SJSA1 (cell line): ENCODE results near the gene ZNHIT1. TPM values are rescaled to one million over a fixed set of nuclear protein-coding genes. Genes with fewer than 3 reads are reported as not detected.
"Not testable (repeated sequence)": the region's sequence is repeated elsewhere in the genome, so short reads cannot be mapped to it uniquely, and the experiment has no call there.

Source experiments
- DNase-seq, 2 experiments: peaks; one replicate each; pipeline ENCODE4 v3.0.0-alpha.2; 2015 to 2020; ENCODE audit warnings: low spot score in 2 of 2, low read depth in 1 of 2
- H3K27ac ChIP-seq: fragments of 250-450 bp; sonication (Bioruptor Pico); 2 replicates; pipeline ENCODE4 v1.5.1; 2020; ENCODE audit warnings: mild to moderate bottlenecking, moderate library complexity
- H3K27me3 ChIP-seq: fragments of 250-450 bp; sonication (Bioruptor Pico); replicated peaks from 2 replicates; pipeline ENCODE4 v1.5.1; 2020; ENCODE audit warnings: mild to moderate bottlenecking, moderate library complexity
- H3K36me3 ChIP-seq: fragments of 250-450 bp; sonication (Bioruptor Pico); 2 replicates; pipeline ENCODE4 v1.5.1; 2020; ENCODE audit warnings: mild to moderate bottlenecking
- H3K4me1 ChIP-seq: fragments of 250-450 bp; sonication (Bioruptor Pico); replicated peaks from 2 replicates; pipeline ENCODE4 v1.6.1; 2021; ENCODE audit warnings: mild to moderate bottlenecking
- H3K4me3 ChIP-seq: fragments of 250-450 bp; sonication (Bioruptor Pico); 2 replicates; pipeline ENCODE4 v1.5.1; 2020; ENCODE audit warnings: mild to moderate bottlenecking
- H3K9me3 ChIP-seq: fragments of 250-450 bp; sonication (Bioruptor Pico); replicated peaks from 2 replicates; pipeline ENCODE4 v1.5.1; 2020; ENCODE audit warnings: mild to moderate bottlenecking
- total RNA-seq: library from RNA; depleted of rRNA; stranded (reverse); fragments of >200 nt; shearing (Covaris generic); gene quantifications from 2 replicates; pipeline ENCODE4 v1.2.3, GENCODE V29; 2014

ZNHIT1 gene
- total RNA-seq, 1 experiment from 2014 or later, result 108 TPM

DNA sequence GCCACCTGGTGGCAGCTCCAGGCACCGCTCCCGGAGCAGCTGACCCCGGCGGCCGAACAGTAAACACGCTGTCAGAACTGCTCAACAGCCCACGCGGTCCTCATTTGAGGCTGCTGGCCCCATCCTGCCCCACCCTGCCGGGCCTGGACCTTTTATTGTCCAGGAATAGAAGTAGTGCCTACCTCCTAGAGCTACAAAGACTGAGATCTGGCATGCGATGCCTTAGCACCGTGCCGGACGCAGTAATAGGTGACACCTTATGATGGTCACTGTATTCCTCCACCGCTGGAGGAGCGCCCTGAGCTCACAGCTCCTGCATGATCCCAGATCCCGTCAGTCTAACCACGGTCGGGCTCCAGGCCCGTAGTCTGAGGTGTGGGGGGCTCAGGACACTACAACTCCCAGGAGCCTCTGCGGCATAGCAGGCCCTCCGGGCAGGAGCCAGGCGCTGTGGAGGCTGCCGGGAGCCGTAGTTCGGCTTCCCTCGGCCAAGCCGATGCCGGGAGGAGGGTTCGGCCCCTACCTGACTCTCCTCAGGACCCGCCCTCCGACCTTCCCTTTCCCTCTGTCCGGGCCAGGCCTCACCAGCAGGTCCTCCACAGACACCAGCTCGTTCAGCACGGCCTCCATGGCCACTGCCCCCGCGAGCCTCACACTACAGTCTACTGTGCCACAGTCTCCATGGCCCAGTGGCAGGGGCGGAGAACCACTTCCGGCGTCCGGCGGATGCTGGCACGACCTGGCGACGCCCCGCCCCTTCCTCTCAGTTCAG, 26.6 kb downstream of the ZNHIT1 start, which contains the start of gene FIS1:
Gene FIS1, minus strand, starts transcription at position 707 of the 772 bp plus-strand sequence. Its CDS starts 77 bp downstream, at position 630.
- peak; percentile 93 to 97 for DNase-seq
- H3K27me3 ChIP-seq, result no peaks in the 10 kb centered on the region
- H3K4me3 ChIP-seq, result peak within 1 kb of the TSS; percentile 74
- H3K4me1 ChIP-seq, result peaks cover 14% of the 10 kb centered on the region
- peaks cover 59% of the 10 kb centered on the region for H3K36me3 ChIP-seq
- H3K9me3 ChIP-seq, result no peaks in the 10 kb centered on the region
- H3K27ac ChIP-seq, result peak within 1 kb of the TSS; percentile 52

DNA sequence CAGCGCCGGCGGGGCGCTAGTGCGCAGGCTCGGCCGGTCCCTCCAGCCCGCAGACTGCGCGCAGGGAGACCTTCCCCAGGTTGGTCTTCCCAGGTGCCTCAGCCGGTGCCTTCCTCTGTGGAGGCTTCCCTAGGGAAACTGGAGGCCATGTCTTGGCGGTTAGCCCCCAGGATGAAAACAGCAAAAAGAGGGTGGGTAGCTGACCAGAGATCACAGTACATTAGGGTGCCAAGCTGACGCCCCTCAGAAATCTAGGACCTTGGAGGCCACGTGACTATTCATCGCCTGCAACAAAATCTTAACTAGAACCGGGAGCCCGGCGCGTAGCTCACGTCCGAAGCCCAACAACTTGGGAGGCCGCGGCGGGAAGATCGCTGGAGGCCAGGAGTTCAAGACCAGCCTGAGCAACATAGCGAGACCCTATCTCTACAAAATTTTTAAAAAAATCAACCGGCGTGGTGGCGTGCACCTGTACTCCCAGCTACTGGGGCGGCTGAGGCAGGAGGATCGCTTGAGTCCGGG, 27.2 kb downstream of the ZNHIT1 start:
- peak overlapping the region; percentile 52 for H3K27ac ChIP-seq
- peaks cover 14% of the 10 kb centered on the region for H3K4me1 ChIP-seq
- peaks cover 57% of the 10 kb centered on the region for H3K36me3 ChIP-seq
- peak overlapping the region; percentile 74 for H3K4me3 ChIP-seq
- no peak for DNase-seq
- H3K9me3 ChIP-seq, result no peaks in the 10 kb centered on the region
- no peaks in the 10 kb centered on the region for H3K27me3 ChIP-seq

- Histone ChIP-seq H3K4me1 (peaks cover 18% of the 10 kb centered on the region), H3K27ac (no peak overlapping the region), H3K36me3 (peaks cover 51% of the 10 kb centered on the region), H3K27me3 (no peaks in the 10 kb centered on the region), H3K4me3 (no peak overlapping the region), H3K9me3 (no peaks in the 10 kb centered on the region)
- DNase-seq, result no peak
Observed at GRCh38 chr7:101248276-101248675, 30.3 kb downstream of the ZNHIT1 start.

DNA sequence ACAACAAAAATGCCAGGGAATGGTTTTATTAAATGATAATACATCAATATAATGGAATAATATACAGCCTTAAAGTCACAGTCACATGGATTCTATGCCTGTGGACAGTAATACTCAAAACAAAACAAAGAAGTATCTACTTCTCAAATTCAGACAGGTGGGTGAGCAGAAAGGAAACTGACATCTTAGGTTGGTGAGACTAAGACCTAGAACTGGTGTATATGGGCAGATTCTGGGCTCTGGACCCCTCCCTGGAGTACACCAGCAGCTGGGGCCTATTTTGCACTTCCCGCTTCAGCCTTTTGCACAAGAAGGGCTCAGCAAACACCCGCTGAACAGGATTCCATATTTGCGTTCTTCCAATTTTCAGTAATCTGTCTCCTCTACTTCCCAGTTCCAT, 32.4 kb downstream of the ZNHIT1 start:
- H3K27ac ChIP-seq, result no peak overlapping the region
- no peak for DNase-seq
- no peak overlapping the region for H3K4me3 ChIP-seq
- peaks cover 7% of the 10 kb centered on the region; the same call in 1 of the 2 replicates for H3K27me3 ChIP-seq
- H3K36me3 ChIP-seq, result peaks cover 39% of the 10 kb centered on the region
- no peaks in the 10 kb centered on the region for H3K9me3 ChIP-seq
- H3K4me1 ChIP-seq, result peaks cover 5% of the 10 kb centered on the region

DNA sequence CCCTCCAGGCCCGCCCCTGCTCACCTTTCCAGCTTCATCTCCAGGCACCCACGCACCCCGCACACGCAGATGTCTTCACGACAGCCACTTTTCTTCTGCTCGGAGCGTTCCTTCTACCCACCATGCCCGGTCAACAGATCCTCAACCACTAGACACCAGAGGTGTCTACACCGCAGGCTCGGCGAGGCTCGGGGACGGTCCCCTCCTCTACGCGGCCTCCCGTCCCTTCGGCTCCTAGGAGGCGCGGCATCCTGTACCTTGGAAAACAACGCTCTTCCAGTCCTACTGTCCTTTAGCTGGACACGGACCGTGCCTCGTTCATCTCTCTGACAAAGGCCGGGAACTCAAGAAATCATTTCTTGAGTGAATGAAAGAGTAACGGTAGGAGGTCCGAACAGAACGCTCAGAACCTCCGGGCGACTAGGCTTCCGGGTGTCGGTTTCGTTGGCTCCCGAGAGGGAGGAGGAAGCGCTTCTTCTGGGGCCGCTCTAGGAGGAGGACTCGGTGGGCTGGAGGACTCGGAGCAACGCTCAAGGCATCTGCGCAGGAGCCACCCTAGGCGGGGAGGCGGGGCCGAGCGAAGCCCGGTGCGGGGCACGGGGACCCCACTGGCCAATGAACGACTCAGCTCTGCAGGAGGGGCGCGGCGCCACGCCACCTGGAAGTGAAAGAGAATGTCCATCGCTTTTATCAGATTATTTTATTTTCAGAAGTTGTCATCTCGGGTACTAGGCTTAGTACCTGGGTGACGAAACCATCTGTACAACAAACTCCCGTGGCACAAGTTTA, 34.1 kb downstream of the ZNHIT1 start:
- Histone ChIP-seq H3K4me3 (peak overlapping the region; percentile 67), H3K4me1 (peaks cover 4% of the 10 kb centered on the region)
- DNase-seq, result peak; percentile 96 to 99

DNA sequence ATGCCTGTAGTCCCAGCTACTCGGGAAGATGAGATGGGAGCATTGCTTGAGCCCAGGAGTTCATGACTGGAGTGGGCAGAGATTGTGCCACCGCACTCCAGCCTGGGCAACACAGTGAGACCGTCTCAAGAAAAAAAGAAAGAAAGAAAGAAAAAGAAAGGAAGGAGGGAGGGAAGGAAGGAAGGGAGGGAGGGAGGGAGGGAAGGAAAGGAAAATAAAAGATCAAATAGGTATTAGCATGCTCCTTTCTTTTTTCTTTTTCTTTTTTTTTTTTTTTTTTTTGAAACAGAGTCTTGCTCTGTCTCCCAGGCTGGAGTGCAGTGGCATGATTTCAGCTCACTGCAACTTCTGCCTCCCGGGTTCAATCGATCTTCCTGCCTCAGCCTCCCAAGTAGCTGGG, 35.2 kb downstream of the ZNHIT1 start:
- not testable (repeated sequence) for DNase-seq, H3K4me3 ChIP-seq, H3K27me3 ChIP-seq, H3K4me1 ChIP-seq, H3K27ac ChIP-seq, H3K9me3 ChIP-seq
- H3K36me3 ChIP-seq, result peaks cover 26% of the 10 kb centered on the region

More for the DNA sequence above, 34.1 kb downstream of the ZNHIT1 start:
- H3K27ac ChIP-seq, result peak overlapping the region; percentile 35
- peaks cover 7% of the 10 kb centered on the region; the same call in 1 of the 2 replicates for H3K27me3 ChIP-seq
- no peaks in the 10 kb centered on the region for H3K9me3 ChIP-seq
- peaks cover 31% of the 10 kb centered on the region for H3K36me3 ChIP-seq

DNA sequence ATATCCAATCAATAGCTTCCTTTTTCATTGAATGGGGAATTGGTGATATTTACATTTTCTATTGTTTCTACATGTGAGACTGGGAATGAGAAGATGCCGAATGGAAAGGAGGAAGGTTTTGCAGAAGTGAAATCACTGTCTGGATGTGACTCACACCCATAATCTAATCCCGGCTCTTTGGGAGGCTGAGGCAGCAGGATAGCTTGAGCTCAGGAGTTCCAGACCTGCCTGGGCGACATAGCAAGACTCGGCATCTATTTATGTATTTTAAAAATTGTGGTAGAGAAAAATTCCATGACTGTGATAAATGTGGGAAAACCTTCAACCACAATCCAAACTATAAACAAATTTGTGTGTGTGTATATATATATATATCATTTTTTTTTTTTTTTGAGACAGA, 37.8 kb downstream of the ZNHIT1 start:
- Histone ChIP-seq H3K27ac (no peak overlapping the region), H3K27me3 (peaks cover 14% of the 10 kb centered on the region)
- DNase-seq, result peak in 1 of 2 experiments; percentile 7

DNA sequence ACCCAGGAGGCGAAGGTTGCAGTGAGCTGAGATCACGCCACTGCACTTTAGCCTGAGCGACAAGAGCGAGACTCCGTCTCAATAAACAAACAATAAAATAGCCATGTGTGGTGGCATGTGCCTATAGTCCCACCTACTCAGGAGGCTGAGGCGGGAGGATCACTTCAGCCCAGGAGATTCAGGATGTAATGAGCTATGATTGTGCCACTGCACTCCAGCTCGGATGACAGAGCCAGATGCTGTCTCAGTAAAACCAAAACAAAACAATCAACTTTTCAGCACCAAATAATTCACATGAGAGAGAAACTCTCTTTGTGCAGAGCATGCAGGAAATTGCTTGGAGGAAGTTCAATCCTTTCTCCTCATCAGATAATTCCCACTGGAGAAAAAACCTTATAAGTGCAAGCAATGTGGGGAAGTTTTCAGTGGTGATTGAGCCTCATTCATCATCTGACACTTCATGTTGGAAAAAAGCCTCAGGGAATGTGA, 40.3 kb downstream of the ZNHIT1 start:
- H3K4me1 ChIP-seq, result no peaks in the 10 kb centered on the region
- H3K36me3 ChIP-seq, result no peaks in the 10 kb centered on the region
- no peak for DNase-seq
- no peak overlapping the region for H3K27ac ChIP-seq
- no peaks in the 10 kb centered on the region for H3K9me3 ChIP-seq
- no peak overlapping the region for H3K4me3 ChIP-seq
- peaks cover 22% of the 10 kb centered on the region for H3K27me3 ChIP-seq

More for the DNA sequence above, 37.8 kb downstream of the ZNHIT1 start:
- H3K4me1 ChIP-seq, result peaks cover 4% of the 10 kb centered on the region
- H3K36me3 ChIP-seq, result peaks cover 6% of the 10 kb centered on the region
- no peaks in the 10 kb centered on the region for H3K9me3 ChIP-seq
- no peak overlapping the region for H3K4me3 ChIP-seq

DNA sequence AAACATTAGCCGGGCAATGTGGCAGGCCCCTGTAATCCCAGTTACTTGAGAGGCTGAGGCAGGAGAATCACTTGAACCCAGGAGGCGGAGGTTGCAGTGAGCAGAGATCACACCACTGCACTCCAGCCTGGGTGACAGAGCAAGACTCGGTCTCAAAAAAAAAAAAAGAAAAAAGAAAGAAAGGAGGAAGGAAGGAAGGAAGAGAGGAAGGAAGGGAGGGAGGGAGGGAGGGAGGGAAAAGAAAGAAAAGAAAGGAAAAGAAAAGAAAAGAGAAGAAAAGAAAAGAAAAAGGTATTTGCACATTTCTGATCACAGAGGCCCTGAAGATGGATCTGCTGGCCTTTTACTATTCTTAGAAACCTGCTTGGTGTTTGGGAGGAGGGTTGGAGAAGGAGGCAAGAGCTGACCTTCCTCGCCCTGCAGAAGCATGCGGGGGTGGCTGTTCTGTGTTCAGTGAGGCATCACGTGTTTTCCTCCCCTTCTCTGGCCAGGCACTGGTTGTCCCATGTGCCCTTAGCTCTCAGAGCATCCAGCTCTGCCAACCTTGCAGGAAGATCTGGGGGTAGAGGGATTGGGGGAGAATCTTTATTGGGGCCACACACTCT, 46.2 kb downstream of the ZNHIT1 start:
- H3K36me3 ChIP-seq, DNase-seq, H3K4me3 ChIP-seq, H3K4me1 ChIP-seq, H3K9me3 ChIP-seq, H3K27ac ChIP-seq: not testable (repeated sequence)
- H3K27me3 ChIP-seq, result peaks cover 25% of the 10 kb centered on the region

DNA sequence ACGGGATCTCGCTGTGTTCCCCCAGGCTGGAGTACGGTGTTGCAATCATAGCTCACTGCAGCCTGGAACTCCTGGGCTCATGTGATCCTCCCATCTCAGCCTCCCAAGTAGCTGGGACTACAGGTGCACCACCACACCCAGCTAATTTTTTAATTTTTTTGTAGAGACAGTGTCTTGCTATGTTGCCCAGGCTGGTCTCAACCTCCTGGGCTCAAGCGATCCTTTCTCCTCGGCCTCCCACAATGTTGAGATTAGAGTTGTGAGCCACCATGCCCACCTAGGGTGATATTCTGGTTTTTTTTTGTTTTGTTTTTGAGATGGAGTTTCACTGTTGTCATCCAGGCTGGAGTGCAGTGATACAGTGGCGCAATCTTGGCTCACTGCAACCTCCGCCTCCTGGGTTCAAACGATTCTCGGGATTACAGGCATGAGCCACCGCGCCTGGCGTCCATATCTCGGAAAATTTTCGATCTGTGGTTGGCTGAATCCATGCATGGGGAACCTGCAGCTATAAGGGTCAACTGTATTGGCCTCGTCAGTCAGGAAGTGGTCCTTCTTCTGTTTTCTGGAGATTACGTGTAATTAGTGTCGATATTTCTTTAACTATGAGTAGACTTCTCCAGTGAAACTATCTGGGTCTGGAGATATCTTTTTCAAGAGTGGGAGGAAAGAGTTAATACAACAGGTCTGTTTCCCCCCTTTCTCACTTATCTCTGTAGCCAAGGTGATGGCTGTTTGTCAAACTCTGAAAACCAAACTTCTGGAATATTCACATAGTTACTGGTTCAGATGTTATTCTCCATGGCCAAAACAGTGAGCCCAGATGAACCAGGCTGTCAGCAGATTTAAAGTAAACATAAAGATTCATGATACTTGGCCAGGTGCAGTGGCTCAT, 47.9 kb downstream of the ZNHIT1 start:
- no peaks in the 10 kb centered on the region for H3K4me1 ChIP-seq
- no peaks in the 10 kb centered on the region for H3K36me3 ChIP-seq
- no peak for DNase-seq
- no peaks in the 10 kb centered on the region; the same call in 1 of the 2 replicates for H3K9me3 ChIP-seq
- H3K4me3 ChIP-seq, result no peak overlapping the region
- H3K27me3 ChIP-seq, result peaks cover 27% of the 10 kb centered on the region
- H3K27ac ChIP-seq, result no peak overlapping the region

DNA sequence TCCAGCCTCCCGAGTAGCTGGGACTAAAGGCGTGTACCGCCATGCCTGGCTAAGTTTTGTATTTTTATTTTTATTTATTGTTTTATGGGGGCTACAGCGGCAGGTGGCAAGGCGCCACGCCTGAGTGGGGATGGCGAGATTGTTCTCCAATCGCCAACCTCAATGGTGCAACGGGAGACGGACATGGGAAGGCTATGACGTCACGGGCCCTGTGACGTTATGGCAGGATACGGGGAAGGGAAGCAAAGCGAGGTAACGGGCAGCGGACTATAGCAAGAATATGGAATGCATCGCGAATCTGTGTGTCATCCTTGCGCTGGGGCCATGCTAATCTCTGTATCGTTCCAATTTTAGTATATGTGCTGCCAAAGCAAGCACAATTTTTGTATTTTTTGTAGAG, 51.7 kb downstream of the ZNHIT1 start:
- Histone ChIP-seq H3K27ac (no peak overlapping the region), H3K27me3 (peaks cover 33% of the 10 kb centered on the region), H3K9me3 (no peaks in the 10 kb centered on the region; the same call in 1 of the 2 replicates), H3K4me3 (no peak overlapping the region), H3K36me3 (no peaks in the 10 kb centered on the region), H3K4me1 (no peaks in the 10 kb centered on the region)
- no peak for DNase-seq

DNA sequence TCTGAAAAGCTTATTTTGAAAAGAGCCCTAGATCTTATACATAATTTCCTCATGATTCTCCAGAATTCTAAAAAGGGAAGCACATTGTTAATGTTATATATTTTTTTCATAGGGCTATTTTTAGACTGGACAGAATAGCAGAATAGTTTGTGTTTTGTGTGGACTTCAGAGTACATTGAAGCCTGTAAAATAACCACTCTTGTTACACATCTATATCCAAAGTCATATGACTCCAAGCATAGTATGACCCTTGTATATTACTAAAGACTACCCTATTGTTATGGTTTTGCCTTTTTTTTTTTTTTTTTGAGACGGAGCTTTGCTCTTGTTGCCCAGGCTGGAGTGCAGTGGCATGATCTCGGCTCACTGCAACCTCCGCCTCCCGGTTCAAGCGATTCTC, 53.1 kb downstream of the ZNHIT1 start:
- Histone ChIP-seq H3K27me3 (peaks cover 33% of the 10 kb centered on the region), H3K4me3 (no peak overlapping the region), H3K27ac (no peak overlapping the region), H3K36me3 (no peaks in the 10 kb centered on the region), H3K4me1 (no peaks in the 10 kb centered on the region), H3K9me3 (no peaks in the 10 kb centered on the region; the same call in 1 of the 2 replicates)
- no peak for DNase-seq

- DNase-seq, result no peak
- H3K4me1 ChIP-seq, result no peaks in the 10 kb centered on the region
- no peaks in the 10 kb centered on the region for H3K9me3 ChIP-seq
- H3K27me3 ChIP-seq, result peaks cover 29% of the 10 kb centered on the region
- H3K27ac ChIP-seq, result no peak overlapping the region
- no peaks in the 10 kb centered on the region for H3K36me3 ChIP-seq
- no peak overlapping the region for H3K4me3 ChIP-seq
Observed at GRCh38 chr7:101273206-101273605, 55.2 kb downstream of the ZNHIT1 start.
